Activated T-cell treated with anti-CD3 and anti-CD28 coated beads, Interleukin-2, amount 50 U/mL, for 24 hours (primary cell): ENCODE measurements around the gene ABCA3.
"Not testable (repeated sequence)": the region's sequence is repeated elsewhere in the genome, so short reads cannot be mapped to it uniquely, and the experiment has no call there.

Source experiments
- DNase-seq: peaks from one replicate; pipeline ENCODE4 v3.0.0-alpha.2; 2020
- H3K27ac Mint-ChIP-seq: 2 replicates; pipeline ENCODE4 v1.8.0; 2020; ENCODE audit warnings: mild to moderate bottlenecking, mixed read lengths
- H3K27me3 Mint-ChIP-seq: 2 replicates; pipeline ENCODE4 v1.8.0; 2020; ENCODE audit warnings: mixed read lengths
- H3K36me3 Mint-ChIP-seq: 2 replicates; pipeline ENCODE4 v1.8.0; 2020; ENCODE audit warnings: low read depth, mixed read lengths
- H3K4me1 Mint-ChIP-seq: 2 replicates; pipeline ENCODE4 v1.8.0; 2020; ENCODE audit warnings: low read depth, mixed read lengths
- H3K4me3 Mint-ChIP-seq: 2 replicates; pipeline ENCODE4 v1.8.0; 2020; ENCODE audit warnings: mild to moderate bottlenecking, moderate library complexity, mixed read lengths
- H3K9me3 Mint-ChIP-seq: 2 replicates; pipeline ENCODE4 v1.8.0; 2020; ENCODE audit warnings: mixed read lengths

Gene ABCA3

GRCh38 chr16:2251296-2252111, 89.0 kb downstream of the ABCA3 start, which contains the start of gene ECI1:
ECI1 (minus strand) TSS chr16:2251587; CDS start chr16:2251566, 21 bp downstream.
- peaks cover 75% of the 10 kb centered on the region for H3K36me3 Mint-ChIP-seq
- H3K27ac Mint-ChIP-seq: peak within 1 kb of the TSS; percentile 93
- DNase-seq: peak; percentile 88
- H3K27me3 Mint-ChIP-seq: no peaks in the 10 kb centered on the region
- peaks cover 20% of the 10 kb centered on the region for H3K4me1 Mint-ChIP-seq
- peak within 1 kb of the TSS; percentile 88 for H3K4me3 Mint-ChIP-seq
- H3K9me3 Mint-ChIP-seq: no peaks in the 10 kb centered on the region

GRCh38 chr16:2250652-2251295, 89.8 kb downstream of the ABCA3 start:
- H3K9me3 Mint-ChIP-seq: no peaks in the 10 kb centered on the region
- no peaks in the 10 kb centered on the region for H3K27me3 Mint-ChIP-seq
- peaks cover 75% of the 10 kb centered on the region for H3K36me3 Mint-ChIP-seq
- peak overlapping the region; percentile 93 for H3K27ac Mint-ChIP-seq
- H3K4me1 Mint-ChIP-seq: peaks cover 20% of the 10 kb centered on the region
- DNase-seq: peak; percentile 69
- peak overlapping the region; percentile 88 for H3K4me3 Mint-ChIP-seq

- Mint-ChIP-seq H3K4me1 (peaks cover 8% of the 10 kb centered on the region), H3K27ac (no peak overlapping the region), H3K36me3 (peaks cover 77% of the 10 kb centered on the region), H3K27me3 (no peaks in the 10 kb centered on the region), H3K9me3 (no peaks in the 10 kb centered on the region), H3K4me3 (no peak overlapping the region)
- no peak for DNase-seq
Observed at GRCh38 chr16:2246301-2246885, 94.1 kb downstream of the ABCA3 start.

- DNase-seq: no peak
- Mint-ChIP-seq H3K9me3 (no peaks in the 10 kb centered on the region), H3K36me3 (peaks cover 71% of the 10 kb centered on the region), H3K27ac (no peak overlapping the region), H3K4me3 (no peak overlapping the region), H3K27me3 (no peaks in the 10 kb centered on the region), H3K4me1 (peaks cover 3% of the 10 kb centered on the region)
Observed at GRCh38 chr16:2244926-2245795, 95.4 kb downstream of the ABCA3 start.

GRCh38 chr16:2244301-2244700, 96.2 kb downstream of the ABCA3 start:
- DNase-seq: no peak
- H3K27ac Mint-ChIP-seq: no peak overlapping the region

DNA sequence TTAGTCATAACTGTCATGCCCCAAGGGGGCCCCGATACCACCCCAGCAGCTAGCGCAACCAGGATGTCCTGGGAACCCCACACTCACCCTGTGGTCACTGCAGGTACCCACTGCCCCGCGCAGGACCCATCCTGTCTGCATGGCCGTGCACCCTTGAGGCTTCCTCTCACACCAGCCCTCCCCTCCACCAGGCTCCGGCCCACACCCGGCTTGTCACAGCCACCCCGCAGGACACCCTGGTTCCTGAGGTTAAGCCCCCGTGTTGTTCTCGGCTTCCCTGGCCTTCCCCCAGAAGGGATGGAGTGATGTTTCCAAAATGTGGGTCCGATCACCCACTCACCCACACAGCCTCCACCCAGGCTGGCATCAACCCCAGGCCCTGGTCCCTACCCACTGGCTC, 96.7 kb downstream of the ABCA3 start:
- H3K4me3 Mint-ChIP-seq: no peak overlapping the region
- no peaks in the 10 kb centered on the region for H3K27me3 Mint-ChIP-seq
- no peak overlapping the region for H3K27ac Mint-ChIP-seq
- H3K9me3 Mint-ChIP-seq: no peaks in the 10 kb centered on the region
- peaks cover 75% of the 10 kb centered on the region for H3K36me3 Mint-ChIP-seq
- H3K4me1 Mint-ChIP-seq: peaks cover 2% of the 10 kb centered on the region
- no peak for DNase-seq

More at GRCh38 chr16:2244301-2244700, 96.2 kb downstream of the ABCA3 start:
- Mint-ChIP-seq H3K4me3 (no peak overlapping the region), H3K36me3 (peaks cover 74% of the 10 kb centered on the region), H3K27me3 (no peaks in the 10 kb centered on the region), H3K4me1 (peaks cover 2% of the 10 kb centered on the region), H3K9me3 (no peaks in the 10 kb centered on the region)

- Mint-ChIP-seq H3K27me3 (no peaks in the 10 kb centered on the region), H3K4me3 (no peak overlapping the region), H3K9me3 (no peaks in the 10 kb centered on the region), H3K4me1 (no peaks in the 10 kb centered on the region), H3K36me3 (peaks cover 69% of the 10 kb centered on the region), H3K27ac (no peak overlapping the region)
- DNase-seq: no peak
Observed at GRCh38 chr16:2243031-2243528, 97.4 kb downstream of the ABCA3 start.

DNA sequence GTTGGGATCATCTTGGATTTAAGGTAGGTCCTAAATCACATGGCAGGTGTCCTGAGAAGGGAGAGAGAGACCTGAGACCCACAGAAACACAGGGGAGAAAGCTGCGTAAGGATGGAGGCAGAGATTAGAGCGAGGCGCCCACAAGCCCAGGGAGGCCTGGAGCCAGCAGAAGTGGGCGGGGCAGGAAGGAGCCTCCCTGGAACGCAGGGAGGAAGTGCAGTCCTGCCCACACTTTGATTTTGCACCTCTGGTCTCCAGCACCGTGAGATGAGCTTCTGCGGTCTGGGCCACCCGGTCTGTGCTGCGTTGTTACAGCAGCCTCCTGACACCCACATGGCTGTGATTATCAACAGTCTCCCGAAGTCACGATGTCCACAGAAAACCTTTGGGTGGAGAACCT, 97.9 kb downstream of the ABCA3 start:
- H3K4me1 Mint-ChIP-seq: no peaks in the 10 kb centered on the region
- no peak for DNase-seq
- H3K9me3 Mint-ChIP-seq: no peaks in the 10 kb centered on the region
- H3K27me3 Mint-ChIP-seq: no peaks in the 10 kb centered on the region
- no peak overlapping the region for H3K4me3 Mint-ChIP-seq
- H3K27ac Mint-ChIP-seq: peak overlapping the region; percentile 17
- peaks cover 65% of the 10 kb centered on the region for H3K36me3 Mint-ChIP-seq

GRCh38 chr16:2240331-2240730, 100.2 kb downstream of the ABCA3 start:
- not testable (repeated sequence) for H3K4me3 Mint-ChIP-seq, DNase-seq, H3K4me1 Mint-ChIP-seq, H3K27me3 Mint-ChIP-seq, H3K9me3 Mint-ChIP-seq, H3K27ac Mint-ChIP-seq
- peaks cover 55% of the 10 kb centered on the region for H3K36me3 Mint-ChIP-seq

DNA sequence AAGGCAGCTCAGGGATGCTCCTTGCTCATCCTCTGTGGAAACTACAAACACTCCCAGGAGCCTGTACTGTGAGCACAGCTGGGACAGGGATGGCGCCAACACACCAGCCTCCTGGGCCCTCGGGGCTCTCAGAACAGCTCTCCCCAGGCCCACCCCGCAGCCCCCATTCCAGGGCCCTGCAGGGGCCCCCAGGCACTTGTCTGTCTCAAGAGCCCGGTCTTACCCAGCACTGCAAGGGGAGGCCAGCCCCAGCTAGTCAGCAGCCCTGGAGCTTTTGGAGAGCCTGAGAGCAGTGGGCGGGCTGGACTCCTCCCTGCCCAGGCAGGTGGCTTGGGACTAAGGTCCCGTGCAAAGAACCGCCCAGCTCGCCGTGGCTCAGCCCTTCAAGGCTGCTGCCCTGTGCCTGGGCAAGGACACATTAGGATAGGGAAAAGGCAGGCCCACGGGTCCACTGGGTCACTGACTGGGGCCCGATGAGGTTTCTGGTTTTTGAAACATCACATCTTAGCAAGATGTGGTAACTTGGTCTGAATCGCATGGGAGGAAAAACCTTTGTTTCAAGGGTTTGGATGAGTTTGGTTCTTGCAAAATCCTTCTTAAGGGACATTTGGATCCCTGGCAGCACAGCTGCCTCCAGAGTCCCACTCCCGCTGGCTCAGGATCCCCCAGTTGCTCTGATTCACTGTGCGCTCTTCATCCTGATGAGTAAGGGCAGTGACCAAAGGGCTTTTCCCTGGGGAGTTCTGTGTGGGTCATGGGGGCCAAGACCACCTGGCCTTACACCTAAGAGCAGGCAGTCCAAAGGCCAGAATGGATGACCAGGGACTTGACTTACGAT, 101.5 kb downstream of the ABCA3 start:
- Mint-ChIP-seq H3K9me3 (no peaks in the 10 kb centered on the region), H3K4me1 (peaks cover 3% of the 10 kb centered on the region), H3K4me3 (no peak overlapping the region), H3K27ac (peak overlapping the region; percentile 67), H3K36me3 (peaks cover 55% of the 10 kb centered on the region), H3K27me3 (peaks cover 3% of the 10 kb centered on the region)
- DNase-seq: no peak

- H3K9me3 Mint-ChIP-seq: no peaks in the 10 kb centered on the region
- H3K27me3 Mint-ChIP-seq: peaks cover 3% of the 10 kb centered on the region
- peaks cover 52% of the 10 kb centered on the region for H3K36me3 Mint-ChIP-seq
- DNase-seq: no peak
- no peak overlapping the region for H3K4me3 Mint-ChIP-seq
- no peak overlapping the region for H3K27ac Mint-ChIP-seq
- peaks cover 3% of the 10 kb centered on the region for H3K4me1 Mint-ChIP-seq
Observed at GRCh38 chr16:2238150-2238837, 102.2 kb downstream of the ABCA3 start.

DNA sequence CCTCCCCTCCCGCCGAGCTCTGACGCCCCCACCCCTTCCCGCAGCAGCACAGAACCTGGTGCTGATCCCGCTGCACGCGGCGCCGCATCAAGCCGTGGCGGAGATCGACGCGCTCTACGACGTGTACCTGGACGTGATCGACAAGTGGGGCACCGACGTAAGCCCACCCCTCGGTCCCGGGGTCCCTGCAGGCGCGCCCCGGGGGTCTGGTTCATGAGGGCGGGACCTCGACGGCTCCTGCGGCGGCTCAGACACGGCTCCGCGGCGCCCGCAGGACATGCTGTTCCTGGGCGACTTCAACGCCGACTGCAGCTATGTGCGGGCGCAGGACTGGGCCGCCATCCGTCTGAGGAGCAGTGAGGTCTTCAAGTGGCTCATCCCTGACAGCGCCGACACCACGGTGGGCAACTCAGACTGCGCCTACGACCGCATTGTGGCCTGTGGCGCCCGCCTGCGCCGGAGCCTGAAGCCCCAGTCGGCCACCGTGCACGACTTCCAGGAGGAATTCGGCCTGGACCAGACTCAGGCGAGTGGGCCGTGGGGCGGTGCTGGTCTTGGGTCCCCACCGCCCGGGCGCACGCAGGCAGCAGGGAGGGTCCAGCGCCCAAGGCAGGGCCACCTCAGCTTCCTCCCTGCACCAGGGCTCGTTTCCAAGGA, 102.9 kb downstream of the ABCA3 start:
- peaks cover 3% of the 10 kb centered on the region for H3K4me1 Mint-ChIP-seq
- H3K27me3 Mint-ChIP-seq: peaks cover 3% of the 10 kb centered on the region
- DNase-seq: no peak
- no peak overlapping the region for H3K27ac Mint-ChIP-seq
- peaks cover 50% of the 10 kb centered on the region for H3K36me3 Mint-ChIP-seq
- H3K4me3 Mint-ChIP-seq: no peak overlapping the region
- H3K9me3 Mint-ChIP-seq: no peaks in the 10 kb centered on the region

- Mint-ChIP-seq H3K27ac (no peak overlapping the region), H3K4me3 (no peak overlapping the region), H3K36me3 (peaks cover 46% of the 10 kb centered on the region), H3K9me3 (no peaks in the 10 kb centered on the region), H3K27me3 (peaks cover 3% of the 10 kb centered on the region), H3K4me1 (peaks cover 3% of the 10 kb centered on the region)
- no peak for DNase-seq
Observed at GRCh38 chr16:2237102-2237482, 103.4 kb downstream of the ABCA3 start.
